Measurements from ENCODE around the gene NLRC5.

The NLRC5 gene

GRCh38 chr16:56943761-56944375 lies 45.5 kb upstream of the NLRC5 start:
- Histone ChIP-seq H3K27me3 (no peaks in the 10 kb centered on the region), H3K4me1 (no peaks in the 10 kb centered on the region), H3K9me3 (no peaks in the 10 kb centered on the region), H3K4me3 (ENCODE audit: low read depth, low read length) (no peak overlapping the region), H3K36me3 (peaks cover 66% of the 10 kb centered on the region)
- no peak for DNase-seq
- TF ChIP-seq CTCF (IDR thresholded peaks at IDR 0.05; ENCODE audit: low read depth, low read length) = no peak

GRCh38 chr16:56944954-56945839 lies 44.2 kb upstream of the NLRC5 start:
- DNase-seq = no peak
- Histone ChIP-seq H3K4me3 (ENCODE audit: low read depth, low read length) (no peak overlapping the region), H3K36me3 (peaks cover 52% of the 10 kb centered on the region), H3K9me3 (no peaks in the 10 kb centered on the region), H3K4me1 (no peaks in the 10 kb centered on the region), H3K27me3 (no peaks in the 10 kb centered on the region)
- TF ChIP-seq CTCF (IDR thresholded peaks at IDR 0.05; ENCODE audit: low read depth, low read length) = no peak

- Histone ChIP-seq H3K4me1 (no peaks in the 10 kb centered on the region), H3K9me3 (no peaks in the 10 kb centered on the region), H3K4me3 (ENCODE audit: low read depth, low read length) (no peak overlapping the region), H3K36me3 (peaks cover 44% of the 10 kb centered on the region), H3K27me3 (no peaks in the 10 kb centered on the region)
- TF ChIP-seq CTCF (IDR thresholded peaks at IDR 0.05; ENCODE audit: low read depth, low read length) = no peak
- no peak for DNase-seq
These were observed 43.4 kb upstream of the NLRC5 start for GRCh38 chr16:56945847-56946527.

GRCh38 chr16:56946767-56947603 lies 42.4 kb upstream of the NLRC5 start:
- Histone ChIP-seq H3K9me3 (no peaks in the 10 kb centered on the region), H3K4me1 (no peaks in the 10 kb centered on the region), H3K4me3 (ENCODE audit: low read depth, low read length) (no peak overlapping the region), H3K27me3 (no peaks in the 10 kb centered on the region), H3K36me3 (peaks cover 34% of the 10 kb centered on the region)
- no peak for DNase-seq
- no peak for TF ChIP-seq CTCF (IDR thresholded peaks at IDR 0.05; ENCODE audit: low read depth, low read length)

GRCh38 chr16:56947604-56947995 lies 41.8 kb upstream of the NLRC5 start:
- no peak for TF ChIP-seq CTCF (IDR thresholded peaks at IDR 0.05; ENCODE audit: low read depth, low read length)
- Histone ChIP-seq H3K4me1 (no peaks in the 10 kb centered on the region), H3K27me3 (no peaks in the 10 kb centered on the region), H3K4me3 (ENCODE audit: low read depth, low read length) (no peak overlapping the region), H3K9me3 (no peaks in the 10 kb centered on the region), H3K36me3 (peaks cover 28% of the 10 kb centered on the region)
- DNase-seq = no peak
